ENCODE measurements around the gene ATP6V1G3.

The ATP6V1G3 gene

DNA sequence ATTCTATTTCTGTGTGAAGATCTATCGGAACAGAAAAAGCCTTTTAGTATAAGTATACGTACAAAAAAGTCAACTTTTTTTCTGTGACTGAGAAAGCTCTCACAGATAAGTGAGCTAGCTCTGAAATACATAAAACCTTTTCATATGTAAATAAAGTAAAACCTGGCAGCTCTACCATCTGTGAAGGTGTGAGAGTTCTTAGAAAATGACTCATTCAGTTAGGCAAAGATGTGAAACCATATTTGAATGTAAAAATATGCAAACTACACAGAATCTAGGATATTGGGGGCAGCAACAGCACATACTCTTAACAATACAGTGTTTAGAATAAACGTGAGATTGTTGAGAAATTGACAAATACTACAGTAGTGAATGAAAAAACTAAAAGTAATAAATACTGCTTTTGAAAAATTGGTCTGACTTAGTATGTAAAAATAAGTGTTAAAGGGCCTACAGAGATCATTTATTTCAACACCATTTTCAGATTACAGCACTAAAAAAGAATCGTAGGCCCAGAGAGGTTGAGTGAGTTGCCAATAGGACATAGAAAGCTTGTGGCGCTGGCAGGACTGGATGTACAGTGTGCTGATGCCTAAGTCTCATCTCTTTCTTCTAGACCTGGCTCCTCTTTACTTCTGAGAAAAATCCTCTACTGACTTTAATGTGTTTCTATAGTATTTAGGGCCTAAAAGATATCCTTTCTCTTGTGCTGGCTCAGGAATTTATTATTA lies 19.8 kb downstream of the ATP6V1G3 start:
- Histone ChIP-seq H3K4me3 (ENCODE audit: low read depth in 1 of 2, low read length in 2 of 2) (no peak overlapping the region), H3K36me3 (ENCODE audit: insufficient read depth, low read length) (no peaks in the 10 kb centered on the region), H3K9me3 (ENCODE audit: low read length) (no peaks in the 10 kb centered on the region), H3K4me1 (ENCODE audit: insufficient read depth, low read length) (no peaks in the 10 kb centered on the region), H3K9ac (ENCODE audit: low read length) (no peak overlapping the region), H3K27ac (ENCODE audit: low read depth, low read length) (no peak overlapping the region), H3K27me3 (ENCODE audit: control insufficient read depth in 1 of 2, insufficient read depth in 2 of 2, low read length in 2 of 2) (no peaks in the 10 kb centered on the region)

DNA sequence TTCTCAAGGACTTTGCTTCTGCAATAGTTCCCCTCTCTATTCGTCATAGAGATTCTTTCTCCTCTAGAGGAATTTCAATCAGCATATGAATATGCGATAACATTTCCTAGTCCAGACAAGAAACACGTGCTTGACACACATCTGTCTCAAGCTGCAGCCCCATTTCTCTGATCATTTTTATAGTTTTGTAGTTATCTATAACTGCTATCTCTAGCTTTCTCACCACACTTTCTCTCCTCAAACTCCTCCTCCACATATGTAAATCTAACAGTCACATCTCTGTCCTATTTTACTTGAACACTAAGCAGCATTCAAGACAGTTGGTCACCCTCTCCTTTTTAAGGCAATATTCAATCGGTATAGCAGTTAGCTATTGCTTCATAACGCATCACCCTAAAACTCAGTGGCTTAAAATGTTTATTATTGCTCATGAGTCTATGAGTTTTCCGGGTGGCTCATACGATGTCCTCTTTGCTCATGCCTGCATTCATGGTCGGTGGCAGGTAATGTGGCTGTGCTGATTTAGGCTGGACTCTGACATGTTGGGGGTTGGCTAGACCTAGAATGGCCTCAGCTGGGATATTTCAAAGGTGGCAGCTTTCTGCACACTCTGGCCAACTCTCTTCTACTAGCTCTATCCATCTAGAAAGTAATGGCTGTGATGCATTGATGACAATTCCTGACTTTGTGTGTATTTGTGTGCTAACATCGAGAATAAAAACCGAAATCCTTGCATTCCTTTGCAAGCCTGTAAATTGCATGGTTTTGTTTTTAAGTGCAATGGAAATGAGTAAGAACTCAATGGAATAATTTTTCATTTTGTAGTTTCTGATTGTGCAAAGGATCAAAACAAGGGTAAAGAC lies 20.6 kb downstream of the ATP6V1G3 start:
- H3K27ac ChIP-seq (ENCODE audit: low read depth, low read length) = no peak overlapping the region
- no peaks in the 10 kb centered on the region for H3K36me3 ChIP-seq (ENCODE audit: insufficient read depth, low read length)
- no peaks in the 10 kb centered on the region for H3K4me1 ChIP-seq (ENCODE audit: insufficient read depth, low read length)
- H3K4me3 ChIP-seq (ENCODE audit: low read depth in 1 of 2, low read length in 2 of 2) = no peak overlapping the region
- no peaks in the 10 kb centered on the region for H3K27me3 ChIP-seq (ENCODE audit: control insufficient read depth in 1 of 2, insufficient read depth in 2 of 2, low read length in 2 of 2)
- no peaks in the 10 kb centered on the region for H3K9me3 ChIP-seq (ENCODE audit: low read length)
- H3K9ac ChIP-seq (ENCODE audit: low read length) = no peak overlapping the region

DNA sequence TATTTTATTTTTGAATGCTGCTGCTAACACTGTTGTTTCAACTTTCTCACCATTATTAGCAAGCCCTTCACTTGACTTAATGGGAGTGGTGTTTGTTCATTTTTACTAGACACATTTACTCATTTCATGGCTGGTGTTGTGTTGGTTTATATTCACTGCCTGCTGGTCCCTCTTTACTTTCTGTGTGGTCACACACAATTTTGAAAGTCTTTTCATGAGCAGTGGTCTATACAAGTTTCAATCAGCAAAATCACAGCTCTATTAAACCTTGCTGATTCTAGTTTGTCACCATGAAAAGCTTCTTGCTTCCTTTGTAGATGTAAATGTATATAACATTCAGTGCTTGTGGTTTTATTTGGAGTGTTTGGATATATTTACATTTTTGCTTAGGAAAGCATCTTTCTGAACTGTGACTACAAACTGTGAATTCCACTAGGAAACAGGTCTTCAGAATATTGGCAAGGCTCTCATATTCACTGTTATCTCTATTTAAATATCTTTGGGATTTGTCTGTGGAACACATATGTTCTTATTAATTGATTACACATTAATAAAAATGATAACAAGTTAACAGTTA lies 22.8 kb downstream of the ATP6V1G3 start:
- H3K4me1 ChIP-seq (ENCODE audit: insufficient read depth, low read length) = no peaks in the 10 kb centered on the region

DNA sequence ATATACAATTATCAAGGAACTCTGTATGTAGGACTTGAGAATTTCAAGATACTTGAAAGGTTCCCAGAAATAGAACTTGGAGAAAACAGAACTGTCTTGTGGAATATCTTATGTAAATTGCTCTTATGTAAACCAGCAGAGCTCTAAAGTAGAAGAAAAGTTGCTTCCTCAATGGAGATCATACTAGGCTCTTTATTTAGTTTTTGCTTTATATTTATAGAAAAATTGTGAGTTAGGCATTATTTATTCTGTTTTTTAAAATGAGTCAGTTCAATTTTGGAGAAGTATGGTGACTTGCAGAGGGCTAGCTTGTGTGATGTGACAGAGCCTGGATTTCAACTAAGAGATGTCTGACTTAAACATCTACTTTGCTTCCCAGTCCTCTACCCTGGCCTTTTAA lies 40.4 kb downstream of the ATP6V1G3 start:
- Histone ChIP-seq H3K9ac (ENCODE audit: low read length) (no peak overlapping the region), H3K9me3 (ENCODE audit: low read length) (no peaks in the 10 kb centered on the region), H3K27me3 (ENCODE audit: control insufficient read depth in 1 of 2, insufficient read depth in 2 of 2, low read length in 2 of 2) (no peaks in the 10 kb centered on the region), H3K4me3 (ENCODE audit: low read depth in 1 of 2, low read length in 2 of 2) (no peak overlapping the region), H3K36me3 (ENCODE audit: insufficient read depth, low read length) (no peaks in the 10 kb centered on the region), H3K4me1 (ENCODE audit: insufficient read depth, low read length) (no peaks in the 10 kb centered on the region), H3K27ac (ENCODE audit: low read depth, low read length) (no peak overlapping the region)

More for the DNA sequence above, 22.8 kb downstream of the ATP6V1G3 start:
- no peaks in the 10 kb centered on the region for H3K36me3 ChIP-seq (ENCODE audit: insufficient read depth, low read length)
- H3K9me3 ChIP-seq (ENCODE audit: low read length) = no peaks in the 10 kb centered on the region
- no peaks in the 10 kb centered on the region for H3K27me3 ChIP-seq (ENCODE audit: control insufficient read depth in 1 of 2, insufficient read depth in 2 of 2, low read length in 2 of 2)
- H3K27ac ChIP-seq (ENCODE audit: low read depth, low read length) = no peak overlapping the region
- H3K9ac ChIP-seq (ENCODE audit: low read length) = no peak overlapping the region
- H3K4me3 ChIP-seq (ENCODE audit: low read depth in 1 of 2, low read length in 2 of 2) = no peak overlapping the region

- H3K9ac ChIP-seq (ENCODE audit: low read length) = no peak overlapping the region
- H3K36me3 ChIP-seq (ENCODE audit: insufficient read depth, low read length) = no peaks in the 10 kb centered on the region
- H3K27ac ChIP-seq (ENCODE audit: low read depth, low read length) = no peak overlapping the region
- H3K4me1 ChIP-seq (ENCODE audit: insufficient read depth, low read length) = no peaks in the 10 kb centered on the region
- H3K27me3 ChIP-seq (ENCODE audit: control insufficient read depth in 1 of 2, insufficient read depth in 2 of 2, low read length in 2 of 2) = no peaks in the 10 kb centered on the region
- no peaks in the 10 kb centered on the region for H3K9me3 ChIP-seq (ENCODE audit: low read length)
- no peak overlapping the region for H3K4me3 ChIP-seq (ENCODE audit: low read depth in 1 of 2, low read length in 2 of 2)
Observed at GRCh38 chr1:198499588-198499987, 40.9 kb downstream of the ATP6V1G3 start.

GRCh38 chr1:198498881-198499280 lies 41.6 kb downstream of the ATP6V1G3 start:
- H3K27ac ChIP-seq (ENCODE audit: low read depth, low read length) = no peak overlapping the region
- no peak overlapping the region for H3K4me3 ChIP-seq (ENCODE audit: low read depth in 1 of 2, low read length in 2 of 2)
- H3K9ac ChIP-seq (ENCODE audit: low read length) = no peak overlapping the region

GRCh38 chr1:198498103-198498385 lies 42.4 kb downstream of the ATP6V1G3 start:
- Histone ChIP-seq H3K27ac (ENCODE audit: low read depth, low read length) (no peak overlapping the region), H3K9ac (ENCODE audit: low read length) (no peak overlapping the region)

More at GRCh38 chr1:198498881-198499280, 41.6 kb downstream of the ATP6V1G3 start:
- no peaks in the 10 kb centered on the region for H3K4me1 ChIP-seq (ENCODE audit: insufficient read depth, low read length)
- H3K36me3 ChIP-seq (ENCODE audit: insufficient read depth, low read length) = no peaks in the 10 kb centered on the region
- H3K27me3 ChIP-seq (ENCODE audit: control insufficient read depth in 1 of 2, insufficient read depth in 2 of 2, low read length in 2 of 2) = no peaks in the 10 kb centered on the region
- H3K9me3 ChIP-seq (ENCODE audit: low read length) = no peaks in the 10 kb centered on the region

GRCh38 chr1:198497326-198498102 lies 43.0 kb downstream of the ATP6V1G3 start:
- Histone ChIP-seq H3K9ac (ENCODE audit: low read length) (no peak overlapping the region), H3K36me3 (ENCODE audit: insufficient read depth, low read length) (no peaks in the 10 kb centered on the region), H3K4me3 (ENCODE audit: low read depth in 1 of 2, low read length in 2 of 2) (no peak overlapping the region), H3K27ac (ENCODE audit: low read depth, low read length) (no peak overlapping the region), H3K4me1 (ENCODE audit: insufficient read depth, low read length) (no peaks in the 10 kb centered on the region), H3K9me3 (ENCODE audit: low read length) (no peaks in the 10 kb centered on the region), H3K27me3 (ENCODE audit: control insufficient read depth in 1 of 2, insufficient read depth in 2 of 2, low read length in 2 of 2) (no peaks in the 10 kb centered on the region)

More at GRCh38 chr1:198498103-198498385, 42.4 kb downstream of the ATP6V1G3 start:
- Histone ChIP-seq H3K4me3 (ENCODE audit: low read depth in 1 of 2, low read length in 2 of 2) (no peak overlapping the region), H3K4me1 (ENCODE audit: insufficient read depth, low read length) (no peaks in the 10 kb centered on the region), H3K27me3 (ENCODE audit: control insufficient read depth in 1 of 2, insufficient read depth in 2 of 2, low read length in 2 of 2) (no peaks in the 10 kb centered on the region), H3K36me3 (ENCODE audit: insufficient read depth, low read length) (no peaks in the 10 kb centered on the region), H3K9me3 (ENCODE audit: low read length) (no peaks in the 10 kb centered on the region)

GRCh38 chr1:198496216-198497143 lies 44.0 kb downstream of the ATP6V1G3 start:
- H3K9ac ChIP-seq (ENCODE audit: low read length) = no peak overlapping the region
- H3K27me3 ChIP-seq (ENCODE audit: control insufficient read depth in 1 of 2, insufficient read depth in 2 of 2, low read length in 2 of 2) = no peaks in the 10 kb centered on the region
- H3K4me3 ChIP-seq (ENCODE audit: low read depth in 1 of 2, low read length in 2 of 2) = no peak overlapping the region
- H3K36me3 ChIP-seq (ENCODE audit: insufficient read depth, low read length) = no peaks in the 10 kb centered on the region
- H3K9me3 ChIP-seq (ENCODE audit: low read length) = no peaks in the 10 kb centered on the region
- no peak overlapping the region for H3K27ac ChIP-seq (ENCODE audit: low read depth, low read length)
- no peaks in the 10 kb centered on the region for H3K4me1 ChIP-seq (ENCODE audit: insufficient read depth, low read length)

DNA sequence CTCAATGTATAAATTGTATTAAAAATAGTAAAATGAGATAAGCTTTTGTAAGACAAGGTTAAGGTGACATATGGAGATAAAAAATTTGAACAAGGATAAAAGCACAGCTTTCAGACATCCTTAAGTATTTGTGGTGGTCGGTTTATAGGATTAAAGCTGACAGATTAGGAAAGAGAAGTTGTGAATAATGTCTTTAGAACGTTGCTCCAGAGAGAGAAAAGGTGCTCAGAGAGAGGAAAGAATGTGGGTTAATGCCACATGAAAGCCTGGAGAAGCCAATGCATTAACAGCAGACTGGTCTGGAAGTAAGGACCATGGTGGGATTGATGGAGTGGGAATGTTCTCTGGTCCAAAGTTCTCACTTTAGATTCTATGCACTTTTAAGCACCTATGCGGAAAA lies 44.8 kb downstream of the ATP6V1G3 start:
- Histone ChIP-seq H3K27me3 (ENCODE audit: control insufficient read depth in 1 of 2, insufficient read depth in 2 of 2, low read length in 2 of 2) (no peaks in the 10 kb centered on the region), H3K9ac (ENCODE audit: low read length) (no peak overlapping the region), H3K36me3 (ENCODE audit: insufficient read depth, low read length) (no peaks in the 10 kb centered on the region), H3K4me3 (ENCODE audit: low read depth in 1 of 2, low read length in 2 of 2) (no peak overlapping the region), H3K9me3 (ENCODE audit: low read length) (no peaks in the 10 kb centered on the region), H3K4me1 (ENCODE audit: insufficient read depth, low read length) (no peaks in the 10 kb centered on the region), H3K27ac (ENCODE audit: low read depth, low read length) (no peak overlapping the region)

Data from muscle layer of colon (tissue), 2 donors.